GM23338 (cell line): ENCODE data around the gene SCGB1D2. TPM values are rescaled to one million over a fixed set of nuclear protein-coding genes. Genes with fewer than 3 reads are reported as not detected.

Source experiments
- ATAC-seq: fragments of 200-7000 bp; cut with Tn5 transposase; 3 replicates; pipeline ENCODE4 v1.9.1; 2020
- DNase-seq: peaks from one replicate; pipeline ENCODE4 v3.0.0-alpha.2; 2015; ENCODE audit warnings: low spot score
- H2AFZ ChIP-seq: fragments of 200-600 bp; sonication (generic); 2 replicates; pipeline ENCODE4 v1.8.0; 2016; ENCODE audit warnings: antibody characterized with exemption, mild to moderate bottlenecking, moderate library complexity
- H3F3A ChIP-seq: fragments of 200-600 bp; sonication (generic); replicated peaks from 2 replicates; pipeline ENCODE4 v1.8.0; 2017; ENCODE audit warnings: antibody characterized with exemption, mixed run types, low read depth
- H3K27ac ChIP-seq: fragments of 200-600 bp; sonication (generic); 2 replicates; pipeline ENCODE4 v1.6.1; 2016; ENCODE audit warnings: low read depth
- H3K27me3 ChIP-seq: fragments of 200-600 bp; sonication (generic); 2 replicates; pipeline ENCODE4 v1.8.0; 2016; ENCODE audit warnings: mild to moderate bottlenecking, mixed run types, moderate library complexity; ENCODE audit not compliant: insufficient read depth
- H3K36me3 ChIP-seq: fragments of 200-600 bp; sonication (generic); 2 replicates; pipeline ENCODE4 v1.8.0; 2016; ENCODE audit warnings: mild to moderate bottlenecking; ENCODE audit not compliant: insufficient read depth
- H3K4me1 ChIP-seq: fragments of 200-600 bp; sonication (generic); 2 replicates; pipeline ENCODE4 v1.8.0; 2016; ENCODE audit warnings: mild to moderate bottlenecking, moderate library complexity; ENCODE audit not compliant: insufficient read depth
- H3K4me2 ChIP-seq: fragments of 200-600 bp; sonication (generic); 2 replicates; pipeline ENCODE4 v1.7.1; 2017; ENCODE audit warnings: mixed run types
- H3K4me3 ChIP-seq: fragments of 200-600 bp; sonication (generic); 2 replicates; pipeline ENCODE4 v1.6.1; 2016; ENCODE audit warnings: mixed run types
- H3K79me2 ChIP-seq: fragments of 200-600 bp; sonication (generic); replicated peaks from 2 replicates; pipeline ENCODE4 v1.8.0; 2017; ENCODE audit warnings: mild to moderate bottlenecking; ENCODE audit not compliant: insufficient read depth
- H3K9me2 ChIP-seq: fragments of 200-600 bp; sonication (generic); 2 replicates; pipeline ENCODE4 v1.8.0; 2017; ENCODE audit not compliant: insufficient read depth
- H4K20me1 ChIP-seq: fragments of 200-600 bp; sonication (generic); replicated peaks from 2 replicates; pipeline ENCODE4 v1.8.0; 2017; ENCODE audit warnings: mild to moderate bottlenecking; ENCODE audit not compliant: insufficient read depth
- H3K27ac Mint-ChIP-seq: 2 replicates; pipeline ENCODE4 v1.8.0; 2020; ENCODE audit warnings: inconsistent platforms, mild to moderate bottlenecking, moderate library complexity, mixed read lengths
- H3K27me3 Mint-ChIP-seq: 3 replicates; pipeline ENCODE4 v1.8.0; 2022; ENCODE audit warnings: low read depth, mild to moderate bottlenecking, moderate library complexity, mixed read lengths, inconsistent platforms; ENCODE audit not compliant: insufficient read depth, poor library complexity
- H3K36me3 Mint-ChIP-seq: 3 replicates; pipeline ENCODE4 v1.8.0; 2021; ENCODE audit warnings: low read depth, mild to moderate bottlenecking, inconsistent platforms, moderate library complexity, mixed read lengths
- H3K4me1 Mint-ChIP-seq: 3 replicates; pipeline ENCODE4 v1.8.0; 2020; ENCODE audit warnings: mild to moderate bottlenecking, inconsistent platforms, mixed read lengths
- H3K4me3 Mint-ChIP-seq: 3 replicates; pipeline ENCODE4 v1.8.0; 2021; ENCODE audit warnings: moderate library complexity, mild to moderate bottlenecking, inconsistent platforms, mixed read lengths
- H3K9me3 Mint-ChIP-seq: 3 replicates; pipeline ENCODE4 v1.8.0; 2020; ENCODE audit warnings: moderate library complexity, mild to moderate bottlenecking, inconsistent platforms, mixed read lengths
- EZH2 ChIP-seq: fragments of 200-600 bp; sonication (generic); IDR thresholded peaks from one replicate; pipeline ENCODE4 v1.8.0; 2017; ENCODE audit warnings: antibody characterized with exemption, mild to moderate bottlenecking, low read depth; ENCODE audit not compliant: unreplicated experiment
- EZH2phosphoT487 ChIP-seq: fragments of 200-600 bp; sonication (generic); IDR thresholded peaks from one replicate; pipeline ENCODE4 v1.8.1; 2018; ENCODE audit warnings: antibody characterized with exemption; ENCODE audit not compliant: unreplicated experiment
- JUNB ChIP-seq: IDR thresholded peaks from one replicate; pipeline ENCODE4 v1.6.1; 2016; ENCODE audit warnings: antibody characterized with exemption; ENCODE audit not compliant: unreplicated experiment
- NANOG ChIP-seq: IDR thresholded peaks from 2 replicates; pipeline ENCODE4 v1.6.1; 2016; ENCODE audit warnings: antibody characterized with exemption, borderline replicate concordance
- POLR2AphosphoS5 ChIP-seq: IDR thresholded peaks from 2 replicates; pipeline ENCODE4 v1.6.1; 2016; ENCODE audit warnings: antibody characterized with exemption, low read depth
- STAT1 ChIP-seq: IDR thresholded peaks from one replicate; pipeline ENCODE4 v1.6.1; 2016; ENCODE audit warnings: antibody characterized with exemption; ENCODE audit not compliant: unreplicated experiment
- ZNF114 ChIP-seq: fragments of 250-450 bp; sonication (Bioruptor Pico); IDR thresholded peaks from 2 replicates; pipeline ENCODE4 v1.5.0; 2020; ENCODE audit warnings: mild to moderate bottlenecking, moderate library complexity
- ZNF331 ChIP-seq: fragments of 250-450 bp; sonication (Bioruptor Pico); IDR thresholded peaks from 2 replicates; pipeline ENCODE4 v1.5.0; 2020; ENCODE audit warnings: low read depth, mild to moderate bottlenecking, moderate library complexity
- polyA plus RNA-seq: library from polyadenylated mRNA; unstranded; fragments of >200 nt; fragmentation: Nextera tagmentation; extraction: Ambion mirVana; gene quantifications from 2 replicates; pipeline ENCODE4 v1.2.1, GENCODE V29; 2016
- total RNA-seq: library from RNA; depleted of rRNA; stranded (reverse); fragments of >200 nt; shearing (Covaris generic); gene quantifications from 2 replicates; pipeline ENCODE4 v1.2.3, GENCODE V29; 2014
- TF ChIP-seq, protein P1 (sequence below), 2 experiments: fragments of 200-600 bp in 1 of 2; sonication (generic) in 1 of 2; conservative IDR thresholded peaks; 2 replicates each; pipeline versions ENCODE4 v1.5.1 to v1.6.1; 2016 to 2017; ENCODE audit warnings: antibody characterized with exemption in 2 of 2, low read depth in 2 of 2, mild to moderate bottlenecking in 2 of 2, moderate library complexity in 1 of 2
- TF ChIP-seq, protein P2 (sequence below): IDR thresholded peaks from one replicate; pipeline ENCODE4 v1.6.1; 2018; ENCODE audit warnings: antibody characterized with exemption; ENCODE audit not compliant: unreplicated experiment

SCGB1D2 gene
- total and polyA plus RNA-seq, 2 experiments from 2014 or later, result not detected

DNA sequence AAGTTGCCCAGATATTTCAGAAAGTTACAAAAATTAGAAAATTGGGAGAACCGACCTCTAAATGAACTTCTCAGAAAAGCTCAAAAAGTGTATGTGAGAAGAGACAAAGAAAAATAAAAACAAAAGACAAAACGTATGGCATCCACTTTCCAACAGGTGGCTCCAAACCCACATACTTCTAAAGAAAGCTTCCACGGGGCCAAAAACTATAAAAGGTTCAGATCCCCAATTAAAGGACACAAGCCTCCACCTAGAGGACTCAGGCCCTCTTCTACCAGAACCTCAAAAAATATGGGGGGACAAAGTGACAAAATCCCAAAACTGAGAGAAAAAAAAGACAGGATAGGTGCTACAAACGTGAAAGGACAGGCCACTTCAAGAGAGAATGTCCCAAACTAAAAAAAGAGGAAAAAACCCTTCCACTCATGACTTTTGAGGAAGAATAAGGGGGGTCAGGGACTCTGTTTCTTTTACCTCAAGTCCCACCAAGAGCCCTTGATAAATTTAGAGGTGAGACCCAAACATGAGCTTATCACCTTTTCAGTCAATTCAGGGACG, 24.8 kb upstream of the SCGB1D2 start:
- ATAC-seq, result peak; percentile 62
- DNase-seq, result peak; percentile 75

DNA sequence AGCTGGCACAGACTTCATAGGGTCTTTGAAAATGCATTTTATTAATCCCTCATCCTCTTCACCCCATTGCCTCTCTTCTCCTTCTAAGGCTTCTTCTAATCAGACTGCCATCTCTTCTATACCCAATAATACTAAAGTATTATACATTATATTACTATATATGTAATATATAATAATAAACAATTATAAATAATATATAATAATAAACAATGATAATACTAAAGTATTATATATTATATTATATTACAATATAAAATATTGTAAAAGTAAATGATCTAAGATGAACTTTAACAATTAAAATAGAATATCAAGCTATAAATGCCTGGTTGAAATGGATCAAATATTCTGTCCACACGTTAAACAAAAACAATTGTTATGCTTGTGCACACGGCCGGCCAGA, 20.5 kb upstream of the SCGB1D2 start:
- Histone ChIP-seq H3K36me3 (no peaks in the 10 kb centered on the region; the same call in 1 of the 2 replicates), H3K79me2 (no peaks in the 10 kb centered on the region), H3K4me3 (no peak overlapping the region), H3K27ac (no peak overlapping the region), H3K9me2 (no peaks in the 10 kb centered on the region), H4K20me1 (no peaks in the 10 kb centered on the region), H3K27me3 (no peaks in the 10 kb centered on the region), H3K4me1 (no peaks in the 10 kb centered on the region), H3F3A (no peaks in the 10 kb centered on the region), H3K4me2 (no peak overlapping the region), H2AFZ (no peak overlapping the region)
- Mint-ChIP-seq H3K9me3 (peaks cover 42% of the 10 kb centered on the region), H3K27ac (no peak overlapping the region), H3K4me1 (no peaks in the 10 kb centered on the region), H3K27me3 (peaks cover 4% of the 10 kb centered on the region), H3K4me3 (no peak overlapping the region), H3K36me3 (peaks cover 16% of the 10 kb centered on the region)
- DNase-seq (no peak), ATAC-seq (no peak)
- TF ChIP-seq POLR2AphosphoS5 (no peak), ZNF331 (CRISPR knock-in tag) (no peak), EZH2 (no peak), STAT1 (no peak)

More for the DNA sequence above, 24.8 kb upstream of the SCGB1D2 start:
- TF ChIP-seq, protein P1, sequence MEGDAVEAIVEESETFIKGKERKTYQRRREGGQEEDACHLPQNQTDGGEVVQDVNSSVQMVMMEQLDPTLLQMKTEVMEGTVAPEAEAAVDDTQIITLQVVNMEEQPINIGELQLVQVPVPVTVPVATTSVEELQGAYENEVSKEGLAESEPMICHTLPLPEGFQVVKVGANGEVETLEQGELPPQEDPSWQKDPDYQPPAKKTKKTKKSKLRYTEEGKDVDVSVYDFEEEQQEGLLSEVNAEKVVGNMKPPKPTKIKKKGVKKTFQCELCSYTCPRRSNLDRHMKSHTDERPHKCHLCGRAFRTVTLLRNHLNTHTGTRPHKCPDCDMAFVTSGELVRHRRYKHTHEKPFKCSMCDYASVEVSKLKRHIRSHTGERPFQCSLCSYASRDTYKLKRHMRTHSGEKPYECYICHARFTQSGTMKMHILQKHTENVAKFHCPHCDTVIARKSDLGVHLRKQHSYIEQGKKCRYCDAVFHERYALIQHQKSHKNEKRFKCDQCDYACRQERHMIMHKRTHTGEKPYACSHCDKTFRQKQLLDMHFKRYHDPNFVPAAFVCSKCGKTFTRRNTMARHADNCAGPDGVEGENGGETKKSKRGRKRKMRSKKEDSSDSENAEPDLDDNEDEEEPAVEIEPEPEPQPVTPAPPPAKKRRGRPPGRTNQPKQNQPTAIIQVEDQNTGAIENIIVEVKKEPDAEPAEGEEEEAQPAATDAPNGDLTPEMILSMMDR (conservative IDR thresholded peaks at IDR 0.05; ENCODE audit: low read depth in 2 of 2), result peak; percentile 70 to 75
- no peak for TF ChIP-seq ZNF331 (CRISPR knock-in tag)
- H3K36me3 ChIP-seq, result no peaks in the 10 kb centered on the region; the same call in 1 of the 2 replicates
- Mint-ChIP-seq H3K27ac (no peak overlapping the region), H3K36me3 (peaks cover 3% of the 10 kb centered on the region; the same call in 1 of the 3 replicates), H3K9me3 (peaks cover 12% of the 10 kb centered on the region), H3K27me3 (peaks cover 5% of the 10 kb centered on the region), H3K4me1 (no peaks in the 10 kb centered on the region), H3K4me3 (no peak overlapping the region)
- H3K27me3 ChIP-seq, result no peaks in the 10 kb centered on the region
- no peaks in the 10 kb centered on the region for H3K9me2 ChIP-seq
- no peak overlapping the region for H3K27ac ChIP-seq
- H3K79me2 ChIP-seq, result no peaks in the 10 kb centered on the region
- H2AFZ ChIP-seq, result no peak overlapping the region
- no peaks in the 10 kb centered on the region for H3K4me1 ChIP-seq
- H3F3A ChIP-seq, result no peaks in the 10 kb centered on the region
- H4K20me1 ChIP-seq, result no peaks in the 10 kb centered on the region
- H3K4me3 ChIP-seq, result no peak overlapping the region
- H3K4me2 ChIP-seq, result no peak overlapping the region

DNA sequence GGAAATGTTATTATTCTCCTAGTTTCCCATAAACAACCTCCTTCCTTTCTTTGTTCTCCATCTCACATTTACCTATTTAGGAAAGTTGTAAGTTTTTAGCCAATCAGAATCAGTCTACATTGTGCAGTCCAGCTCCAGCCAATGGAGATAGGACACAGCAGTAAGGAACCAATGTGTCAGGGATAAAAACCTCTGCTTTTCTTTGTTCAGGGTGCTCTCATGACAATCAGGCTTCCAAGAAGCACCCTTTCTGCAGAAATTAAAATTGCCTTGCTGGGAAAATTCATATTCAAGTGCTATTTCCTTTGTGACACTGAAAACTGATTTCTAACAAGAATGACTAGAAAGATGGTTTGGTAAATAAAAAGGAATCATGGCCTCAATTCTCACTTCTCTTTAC, 18.9 kb upstream of the SCGB1D2 start:
- no peaks in the 10 kb centered on the region for H3K4me1 ChIP-seq
- TF ChIP-seq POLR2AphosphoS5 (no peak), ZNF114 (CRISPR knock-in tag) (no peak), EZH2 (no peak), ZNF331 (CRISPR knock-in tag) (no peak), NANOG (no peak), EZH2phosphoT487 (no peak), JUNB (no peak), STAT1 (no peak)
- TF ChIP-seq, protein P1 (conservative IDR thresholded peaks at IDR 0.05; ENCODE audit: low read depth in 2 of 2), result no peak
- TF ChIP-seq, protein P2, sequence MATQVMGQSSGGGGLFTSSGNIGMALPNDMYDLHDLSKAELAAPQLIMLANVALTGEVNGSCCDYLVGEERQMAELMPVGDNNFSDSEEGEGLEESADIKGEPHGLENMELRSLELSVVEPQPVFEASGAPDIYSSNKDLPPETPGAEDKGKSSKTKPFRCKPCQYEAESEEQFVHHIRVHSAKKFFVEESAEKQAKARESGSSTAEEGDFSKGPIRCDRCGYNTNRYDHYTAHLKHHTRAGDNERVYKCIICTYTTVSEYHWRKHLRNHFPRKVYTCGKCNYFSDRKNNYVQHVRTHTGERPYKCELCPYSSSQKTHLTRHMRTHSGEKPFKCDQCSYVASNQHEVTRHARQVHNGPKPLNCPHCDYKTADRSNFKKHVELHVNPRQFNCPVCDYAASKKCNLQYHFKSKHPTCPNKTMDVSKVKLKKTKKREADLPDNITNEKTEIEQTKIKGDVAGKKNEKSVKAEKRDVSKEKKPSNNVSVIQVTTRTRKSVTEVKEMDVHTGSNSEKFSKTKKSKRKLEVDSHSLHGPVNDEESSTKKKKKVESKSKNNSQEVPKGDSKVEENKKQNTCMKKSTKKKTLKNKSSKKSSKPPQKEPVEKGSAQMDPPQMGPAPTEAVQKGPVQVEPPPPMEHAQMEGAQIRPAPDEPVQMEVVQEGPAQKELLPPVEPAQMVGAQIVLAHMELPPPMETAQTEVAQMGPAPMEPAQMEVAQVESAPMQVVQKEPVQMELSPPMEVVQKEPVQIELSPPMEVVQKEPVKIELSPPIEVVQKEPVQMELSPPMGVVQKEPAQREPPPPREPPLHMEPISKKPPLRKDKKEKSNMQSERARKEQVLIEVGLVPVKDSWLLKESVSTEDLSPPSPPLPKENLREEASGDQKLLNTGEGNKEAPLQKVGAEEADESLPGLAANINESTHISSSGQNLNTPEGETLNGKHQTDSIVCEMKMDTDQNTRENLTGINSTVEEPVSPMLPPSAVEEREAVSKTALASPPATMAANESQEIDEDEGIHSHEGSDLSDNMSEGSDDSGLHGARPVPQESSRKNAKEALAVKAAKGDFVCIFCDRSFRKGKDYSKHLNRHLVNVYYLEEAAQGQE, result no peak

More for the DNA sequence above, 18.9 kb upstream of the SCGB1D2 start:
- DNase-seq (peak; percentile 27), ATAC-seq (no peak)
- Histone ChIP-seq H3K4me3 (no peak overlapping the region), H4K20me1 (no peaks in the 10 kb centered on the region), H3K4me2 (no peak overlapping the region), H2AFZ (no peak overlapping the region), H3K36me3 (no peaks in the 10 kb centered on the region; the same call in 1 of the 2 replicates), H3F3A (no peaks in the 10 kb centered on the region), H3K9me2 (no peaks in the 10 kb centered on the region), H3K27me3 (no peaks in the 10 kb centered on the region), H3K27ac (no peak overlapping the region), H3K79me2 (no peaks in the 10 kb centered on the region)
- Mint-ChIP-seq H3K27ac (no peak overlapping the region), H3K27me3 (no peaks in the 10 kb centered on the region), H3K4me1 (no peaks in the 10 kb centered on the region), H3K36me3 (peaks cover 16% of the 10 kb centered on the region), H3K4me3 (no peak overlapping the region), H3K9me3 (peaks cover 42% of the 10 kb centered on the region)
